ENCODE results near the gene MINDY4.

DNA sequence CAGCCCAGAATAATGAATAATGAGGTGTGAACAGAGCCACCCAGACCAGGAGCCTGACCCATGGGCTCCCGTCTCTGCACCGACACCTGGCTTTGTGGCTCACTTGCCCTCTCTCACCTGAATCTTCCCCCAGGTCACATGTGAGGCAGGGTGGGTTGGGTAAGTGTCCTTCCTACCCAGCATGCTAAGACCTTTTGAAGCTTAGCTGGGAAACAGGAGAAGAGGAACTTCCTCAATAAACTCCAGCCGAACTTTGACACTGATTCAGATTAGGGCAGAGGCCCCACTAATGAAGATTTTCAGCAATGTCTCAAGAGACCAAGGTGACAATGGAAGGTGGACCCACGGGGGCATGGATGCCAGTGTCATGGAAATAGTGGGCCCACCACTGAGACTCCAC, 93.9 kb downstream of the MINDY4 start:
- TF ChIP-seq, protein P1, sequence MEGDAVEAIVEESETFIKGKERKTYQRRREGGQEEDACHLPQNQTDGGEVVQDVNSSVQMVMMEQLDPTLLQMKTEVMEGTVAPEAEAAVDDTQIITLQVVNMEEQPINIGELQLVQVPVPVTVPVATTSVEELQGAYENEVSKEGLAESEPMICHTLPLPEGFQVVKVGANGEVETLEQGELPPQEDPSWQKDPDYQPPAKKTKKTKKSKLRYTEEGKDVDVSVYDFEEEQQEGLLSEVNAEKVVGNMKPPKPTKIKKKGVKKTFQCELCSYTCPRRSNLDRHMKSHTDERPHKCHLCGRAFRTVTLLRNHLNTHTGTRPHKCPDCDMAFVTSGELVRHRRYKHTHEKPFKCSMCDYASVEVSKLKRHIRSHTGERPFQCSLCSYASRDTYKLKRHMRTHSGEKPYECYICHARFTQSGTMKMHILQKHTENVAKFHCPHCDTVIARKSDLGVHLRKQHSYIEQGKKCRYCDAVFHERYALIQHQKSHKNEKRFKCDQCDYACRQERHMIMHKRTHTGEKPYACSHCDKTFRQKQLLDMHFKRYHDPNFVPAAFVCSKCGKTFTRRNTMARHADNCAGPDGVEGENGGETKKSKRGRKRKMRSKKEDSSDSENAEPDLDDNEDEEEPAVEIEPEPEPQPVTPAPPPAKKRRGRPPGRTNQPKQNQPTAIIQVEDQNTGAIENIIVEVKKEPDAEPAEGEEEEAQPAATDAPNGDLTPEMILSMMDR (IDR thresholded peaks at IDR 0.05), result no peak
- no peak for TF ChIP-seq EP300 (IDR thresholded peaks at IDR 0.05)
